Epithelial cell of esophagus (primary cell): Measurements from ENCODE around the gene OR2K2.
"Not testable (repeated sequence)": the region's sequence is repeated elsewhere in the genome, so short reads cannot be mapped to it uniquely, and the experiment has no call there.

Source experiments
- DNase-seq: peaks from one replicate; pipeline ENCODE4 v3.0.0; 2010; ENCODE audit warnings: low read depth
- H3K4me3 ChIP-seq: 2 replicates; pipeline ENCODE4 v1.5.1; 2011; ENCODE audit warnings: mild to moderate bottlenecking, low read length, control low read depth
- CTCF ChIP-seq: IDR thresholded peaks from 2 replicates; pipeline ENCODE4 v1.5.1; 2011; ENCODE audit warnings: low read depth, mild to moderate bottlenecking, low read length, control low read depth, inconsistent platforms; ENCODE audit not compliant: insufficient read depth; ENCODE audit errors: missing control alignments

The OR2K2 gene

GRCh38 chr9:111297066-111297824 is 32.8 kb downstream of the OR2K2 start:
- no peak overlapping the region for H3K4me3 ChIP-seq
- no peak for TF ChIP-seq CTCF
- DNase-seq = no peak

DNA sequence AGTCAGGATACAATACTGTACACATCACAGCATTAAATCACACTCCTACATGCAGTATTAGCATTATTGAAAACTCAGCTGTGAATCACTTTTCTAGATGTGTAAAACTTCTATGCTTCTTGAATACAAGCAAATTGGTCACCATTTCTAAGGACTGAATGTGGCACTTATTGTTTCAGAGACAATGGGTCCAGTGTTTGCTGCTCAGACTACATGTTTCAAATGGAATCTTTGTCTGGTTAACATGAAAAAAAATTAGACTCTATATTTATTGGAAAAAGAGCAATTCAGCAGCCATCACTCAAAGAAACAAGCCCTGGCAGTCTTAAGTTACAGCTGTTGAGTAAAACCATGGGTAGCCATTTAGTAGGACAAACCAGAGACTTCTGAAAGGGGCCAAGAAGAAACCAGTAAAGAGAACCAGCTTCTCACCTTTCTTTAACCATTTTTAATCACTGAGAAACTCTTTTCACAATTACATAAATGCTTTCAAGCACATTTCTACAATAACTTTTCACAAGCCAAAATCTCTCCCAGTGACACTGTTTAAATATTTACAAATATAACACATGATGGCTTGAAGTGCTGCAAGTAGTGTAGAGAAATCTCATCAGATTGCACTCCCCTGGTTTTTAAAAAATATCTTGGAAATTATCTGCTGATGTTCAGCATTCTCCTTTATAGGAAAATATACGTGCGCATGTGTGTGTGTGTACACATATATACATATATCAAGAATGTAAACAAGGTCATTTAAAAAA is 35.2 kb downstream of the OR2K2 start:
- DNase-seq = no peak
- TF ChIP-seq CTCF = no peak
- no peak overlapping the region for H3K4me3 ChIP-seq

- DNase-seq = peak; percentile 55
- TF ChIP-seq CTCF = no peak
- no peak overlapping the region for H3K4me3 ChIP-seq
Observed at GRCh38 chr9:111287127-111287526, 42.9 kb downstream of the OR2K2 start.

GRCh38 chr9:111284703-111285102 is 45.3 kb downstream of the OR2K2 start:
- no peak overlapping the region for H3K4me3 ChIP-seq
- no peak for DNase-seq
- no peak for TF ChIP-seq CTCF

GRCh38 chr9:111282845-111283244 is 47.2 kb downstream of the OR2K2 start:
- DNase-seq = no peak
- H3K4me3 ChIP-seq = no peak overlapping the region
- no peak for TF ChIP-seq CTCF

GRCh38 chr9:111280795-111281194 is 49.2 kb downstream of the OR2K2 start:
- DNase-seq, H3K4me3 ChIP-seq: not testable (repeated sequence)
